ENCODE measurements around the gene AKNA. TPM values are rescaled to one million over a fixed set of nuclear protein-coding genes. Genes with fewer than 3 reads are reported as not detected.

Gene AKNA
- total and polyA plus RNA-seq, 4 donors = 29.5 to 79.5 (median 48.6) TPM

GRCh38 chr9:114310471-114311450 is 77.0 kb downstream of the AKNA start:
- no peaks in the 10 kb centered on the region for H3K4me1 ChIP-seq (ENCODE audit: control insufficient read depth in 5 of 5, insufficient read depth in 5 of 5, low read length in 5 of 5)
- H3K9me3 ChIP-seq (ENCODE audit: control insufficient read depth in 4 of 4, insufficient read depth in 3 of 4, low read length in 3 of 4) = no peaks in the 10 kb centered on the region
- H3K36me3 ChIP-seq (ENCODE audit: control insufficient read depth in 4 of 4, insufficient read depth in 4 of 4, low read length in 4 of 4) = peaks cover 1 to 29% (median 12%) of the 10 kb centered on the region in 4 donors
- no peak overlapping the region for H3K4me3 ChIP-seq
- H3K27ac ChIP-seq (ENCODE audit: low read depth in 1 of 2, low read length in 1 of 2) = no peak overlapping the region
- DNase-seq = no peak
- no peak overlapping the region for H3K9ac ChIP-seq (ENCODE audit: insufficient read depth in 1 of 2, low read length in 2 of 2)
- no peak for ATAC-seq (ENCODE audit: insufficient read depth, low FRiP score)
- TF ChIP-seq, protein P1, sequence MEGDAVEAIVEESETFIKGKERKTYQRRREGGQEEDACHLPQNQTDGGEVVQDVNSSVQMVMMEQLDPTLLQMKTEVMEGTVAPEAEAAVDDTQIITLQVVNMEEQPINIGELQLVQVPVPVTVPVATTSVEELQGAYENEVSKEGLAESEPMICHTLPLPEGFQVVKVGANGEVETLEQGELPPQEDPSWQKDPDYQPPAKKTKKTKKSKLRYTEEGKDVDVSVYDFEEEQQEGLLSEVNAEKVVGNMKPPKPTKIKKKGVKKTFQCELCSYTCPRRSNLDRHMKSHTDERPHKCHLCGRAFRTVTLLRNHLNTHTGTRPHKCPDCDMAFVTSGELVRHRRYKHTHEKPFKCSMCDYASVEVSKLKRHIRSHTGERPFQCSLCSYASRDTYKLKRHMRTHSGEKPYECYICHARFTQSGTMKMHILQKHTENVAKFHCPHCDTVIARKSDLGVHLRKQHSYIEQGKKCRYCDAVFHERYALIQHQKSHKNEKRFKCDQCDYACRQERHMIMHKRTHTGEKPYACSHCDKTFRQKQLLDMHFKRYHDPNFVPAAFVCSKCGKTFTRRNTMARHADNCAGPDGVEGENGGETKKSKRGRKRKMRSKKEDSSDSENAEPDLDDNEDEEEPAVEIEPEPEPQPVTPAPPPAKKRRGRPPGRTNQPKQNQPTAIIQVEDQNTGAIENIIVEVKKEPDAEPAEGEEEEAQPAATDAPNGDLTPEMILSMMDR (IDR thresholded peaks at IDR 0.05; ENCODE audit: control extremely low read depth, extremely low read depth) = no peak
- no peaks in the 10 kb centered on the region for H3K27me3 ChIP-seq (ENCODE audit: control insufficient read depth in 3 of 3, insufficient read depth in 3 of 3, low read length in 2 of 3)
- 89 to 91% methylated on average over 22 of the region's 22 CpGs for WGBS, 2 donors

DNA sequence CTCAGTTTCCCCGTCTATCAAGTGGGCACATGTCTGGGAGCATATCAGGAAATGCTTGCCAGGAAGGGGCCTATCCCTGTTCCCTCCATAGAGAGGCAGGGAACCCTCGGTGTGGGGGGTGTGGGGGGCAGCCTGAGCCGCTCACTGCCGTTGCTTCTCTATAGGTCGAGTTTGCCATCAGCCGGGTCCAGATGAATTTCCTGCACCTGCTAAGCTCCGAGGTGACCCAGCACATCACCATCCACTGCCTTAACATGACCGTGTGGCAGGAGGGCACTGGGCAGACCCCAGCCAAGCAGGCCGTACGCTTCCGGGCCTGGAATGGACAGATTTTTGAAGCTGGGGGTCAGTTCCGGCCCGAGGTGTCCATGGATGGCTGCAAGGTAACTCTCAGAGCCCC is 78.7 kb downstream of the AKNA start:
- TF ChIP-seq, protein P1 (IDR thresholded peaks at IDR 0.05; ENCODE audit: control extremely low read depth, extremely low read depth) = no peak
- Histone ChIP-seq H3K27ac (ENCODE audit: low read depth in 1 of 2, low read length in 1 of 2) (no peak overlapping the region), H3K4me1 (ENCODE audit: control insufficient read depth in 5 of 5, insufficient read depth in 5 of 5, low read length in 5 of 5) (no peaks in the 10 kb centered on the region), H3K9me3 (ENCODE audit: control insufficient read depth in 4 of 4, insufficient read depth in 3 of 4, low read length in 3 of 4) (no peaks in the 10 kb centered on the region), H3K36me3 (ENCODE audit: control insufficient read depth in 4 of 4, insufficient read depth in 4 of 4, low read length in 4 of 4) (peaks cover 1 to 29% (median 12%) of the 10 kb centered on the region in 4 donors), H3K9ac (ENCODE audit: insufficient read depth in 1 of 2, low read length in 2 of 2) (no peak overlapping the region), H3K27me3 (ENCODE audit: control insufficient read depth in 3 of 3, insufficient read depth in 3 of 3, low read length in 2 of 3) (no peaks in the 10 kb centered on the region), H3K4me3 (no peak overlapping the region)
- no peak for ATAC-seq (ENCODE audit: insufficient read depth, low FRiP score)
- no peak for DNase-seq
- WGBS, 2 donors = 91 to 94% methylated on average over 13 of the region's 13 CpGs

GRCh38 chr9:114308361-114308950 is 79.3 kb downstream of the AKNA start:
- no peak for ATAC-seq (ENCODE audit: insufficient read depth, low FRiP score)
- WGBS, 2 donors = 87 to 95% methylated on average over 13 of the region's 13 CpGs
- no peak overlapping the region for H3K9ac ChIP-seq (ENCODE audit: insufficient read depth in 1 of 2, low read length in 2 of 2)
- no peak for DNase-seq
- no peaks in the 10 kb centered on the region for H3K9me3 ChIP-seq (ENCODE audit: control insufficient read depth in 4 of 4, insufficient read depth in 3 of 4, low read length in 3 of 4)
- no peak overlapping the region for H3K27ac ChIP-seq (ENCODE audit: low read depth in 1 of 2, low read length in 1 of 2)
- TF ChIP-seq, protein P1 (IDR thresholded peaks at IDR 0.05; ENCODE audit: control extremely low read depth, extremely low read depth) = no peak
- H3K27me3 ChIP-seq (ENCODE audit: control insufficient read depth in 3 of 3, insufficient read depth in 3 of 3, low read length in 2 of 3) = no peaks in the 10 kb centered on the region
- peaks cover 1 to 29% (median 12%) of the 10 kb centered on the region in 4 donors for H3K36me3 ChIP-seq (ENCODE audit: control insufficient read depth in 4 of 4, insufficient read depth in 4 of 4, low read length in 4 of 4)
- H3K4me3 ChIP-seq = no peak overlapping the region
- H3K4me1 ChIP-seq (ENCODE audit: control insufficient read depth in 5 of 5, insufficient read depth in 5 of 5, low read length in 5 of 5) = no peaks in the 10 kb centered on the region

All from lung (tissue), 12 donors.